ENCODE measurements around the gene KIAA1217. TPM values are rescaled to one million over a fixed set of nuclear protein-coding genes. Genes with fewer than 3 reads are reported as not detected.

Gene KIAA1217
- total RNA-seq, 2 donors from 2014 or later: 92.5 to 188 TPM

DNA sequence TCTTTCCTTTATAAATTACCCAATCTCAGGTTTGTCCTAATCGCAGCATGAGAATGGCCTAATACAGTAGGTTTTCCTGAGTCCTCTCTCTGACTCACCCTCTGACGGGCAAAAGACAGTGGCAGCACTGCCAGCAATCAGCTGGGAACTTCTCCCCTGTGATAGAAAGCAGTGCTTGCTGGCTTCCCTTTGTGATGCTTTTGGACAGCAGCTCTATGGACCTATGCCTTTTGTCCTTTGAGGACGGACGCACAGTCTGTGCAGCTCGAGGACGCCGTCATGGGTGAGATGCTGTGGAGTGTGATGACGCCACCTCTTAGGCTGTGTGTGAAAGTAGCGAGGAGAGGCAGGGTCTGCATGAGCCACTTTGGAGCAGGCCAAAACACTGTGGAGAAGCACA lies 68.8 kb downstream of the KIAA1217 start:
- Histone ChIP-seq H3K36me3 (no peaks in the 10 kb centered on the region), H3K27me3 (replicated peaks; ENCODE audit: insufficient read depth) (no peaks in the 10 kb centered on the region), H3K4me3 (no peak overlapping the region), H3K4me1 (replicated peaks) (no peaks in the 10 kb centered on the region), H3K9me3 (no peaks in the 10 kb centered on the region), H3K27ac (no peak overlapping the region)
- no peak for DNase-seq (ENCODE audit: low spot score)
- WGBS: 91% methylated on average over 9 of the region's 9 CpGs
- no peak for TF ChIP-seq POLR2AphosphoS5 (IDR thresholded peaks at IDR 0.05)
- TF ChIP-seq POLR2A (IDR thresholded peaks at IDR 0.05): no peak
- TF ChIP-seq, protein P1, sequence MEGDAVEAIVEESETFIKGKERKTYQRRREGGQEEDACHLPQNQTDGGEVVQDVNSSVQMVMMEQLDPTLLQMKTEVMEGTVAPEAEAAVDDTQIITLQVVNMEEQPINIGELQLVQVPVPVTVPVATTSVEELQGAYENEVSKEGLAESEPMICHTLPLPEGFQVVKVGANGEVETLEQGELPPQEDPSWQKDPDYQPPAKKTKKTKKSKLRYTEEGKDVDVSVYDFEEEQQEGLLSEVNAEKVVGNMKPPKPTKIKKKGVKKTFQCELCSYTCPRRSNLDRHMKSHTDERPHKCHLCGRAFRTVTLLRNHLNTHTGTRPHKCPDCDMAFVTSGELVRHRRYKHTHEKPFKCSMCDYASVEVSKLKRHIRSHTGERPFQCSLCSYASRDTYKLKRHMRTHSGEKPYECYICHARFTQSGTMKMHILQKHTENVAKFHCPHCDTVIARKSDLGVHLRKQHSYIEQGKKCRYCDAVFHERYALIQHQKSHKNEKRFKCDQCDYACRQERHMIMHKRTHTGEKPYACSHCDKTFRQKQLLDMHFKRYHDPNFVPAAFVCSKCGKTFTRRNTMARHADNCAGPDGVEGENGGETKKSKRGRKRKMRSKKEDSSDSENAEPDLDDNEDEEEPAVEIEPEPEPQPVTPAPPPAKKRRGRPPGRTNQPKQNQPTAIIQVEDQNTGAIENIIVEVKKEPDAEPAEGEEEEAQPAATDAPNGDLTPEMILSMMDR (IDR thresholded peaks at IDR 0.05): no peak
- intact Hi-C loops (cut with DNase I): loop anchor here (10.0 kb wide), 1 partner anchor 57 kb away; no protein-coding TSS in a partner anchor

DNA sequence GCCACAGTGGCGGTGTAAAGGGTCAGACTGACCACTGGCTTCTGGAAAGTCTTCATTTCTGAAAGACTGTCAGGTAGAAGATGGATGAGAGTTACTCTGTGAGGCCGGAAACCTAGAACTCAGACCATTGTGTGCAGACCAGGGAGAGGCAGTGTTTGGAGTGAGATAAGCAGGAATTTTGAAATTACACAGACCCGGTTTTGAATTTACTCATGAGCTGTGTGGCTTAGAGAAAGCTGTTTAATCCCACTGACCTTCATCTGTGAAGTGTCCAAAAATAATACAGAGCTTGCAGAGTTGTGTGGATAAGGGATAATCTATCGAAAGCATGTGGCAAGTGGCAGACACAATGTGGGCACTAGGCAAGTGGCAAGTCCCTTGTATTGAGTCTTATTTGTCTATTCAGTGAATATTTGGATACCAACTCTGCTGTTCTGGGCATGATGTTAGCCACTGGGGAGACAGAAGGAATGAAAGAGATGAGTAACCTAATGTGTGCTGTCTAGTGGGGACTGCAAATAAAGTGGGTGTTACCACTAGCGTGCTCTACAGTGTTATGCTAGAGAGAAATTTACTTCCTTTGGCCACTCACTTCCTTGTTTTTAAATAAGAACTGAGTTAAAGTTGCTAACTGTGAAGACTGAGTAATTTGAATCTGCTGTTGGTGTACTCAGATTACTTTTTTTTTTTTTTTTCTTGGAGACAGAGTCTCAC lies 69.4 kb downstream of the KIAA1217 start:
- no peaks in the 10 kb centered on the region for H3K27me3 ChIP-seq (replicated peaks; ENCODE audit: insufficient read depth)
- H3K36me3 ChIP-seq: no peaks in the 10 kb centered on the region
- no peaks in the 10 kb centered on the region for H3K4me1 ChIP-seq (replicated peaks)
- H3K9me3 ChIP-seq: no peaks in the 10 kb centered on the region
- TF ChIP-seq POLR2AphosphoS5 (IDR thresholded peaks at IDR 0.05) (no peak), POLR2A (IDR thresholded peaks at IDR 0.05) (no peak)
- TF ChIP-seq, protein P1 (IDR thresholded peaks at IDR 0.05): no peak
- no peak for DNase-seq (ENCODE audit: low spot score)
- WGBS: 83% methylated on average over 5 of the region's 5 CpGs
- intact Hi-C loops (cut with DNase I): loop anchor here (10.0 kb wide), 1 partner anchor 56 kb away; no protein-coding TSS in a partner anchor
- H3K27ac ChIP-seq: no peak overlapping the region
- no peak overlapping the region for H3K4me3 ChIP-seq

DNA sequence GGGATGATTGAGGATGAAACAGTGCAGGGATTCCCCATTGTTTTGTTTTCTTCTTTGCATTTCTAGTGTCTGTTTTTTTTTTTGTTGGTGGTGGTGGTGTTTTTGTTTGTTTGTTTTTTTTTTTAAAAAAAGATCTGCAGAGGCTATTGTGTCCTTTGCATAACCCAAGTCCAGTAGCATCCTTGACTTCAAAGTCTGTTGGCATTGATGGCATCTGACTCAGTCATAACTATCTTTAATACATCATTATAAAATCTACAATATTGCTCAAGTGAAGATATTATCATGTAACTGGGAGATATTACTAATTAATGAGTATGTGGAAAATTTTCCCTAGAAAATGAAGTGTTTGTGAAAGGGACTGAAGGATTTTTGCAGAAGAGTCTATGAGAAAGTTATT lies 70.2 kb downstream of the KIAA1217 start:
- no peaks in the 10 kb centered on the region for H3K27me3 ChIP-seq (replicated peaks; ENCODE audit: insufficient read depth)
- H3K9me3 ChIP-seq: no peaks in the 10 kb centered on the region
- H3K4me1 ChIP-seq (replicated peaks): no peaks in the 10 kb centered on the region
- H3K4me3 ChIP-seq: no peak overlapping the region
- intact Hi-C loops (cut with DNase I): loop anchor here (10.0 kb wide), 1 partner anchor 56 kb away; no protein-coding TSS in a partner anchor
- H3K36me3 ChIP-seq: no peaks in the 10 kb centered on the region
- TF ChIP-seq, protein P1 (IDR thresholded peaks at IDR 0.05): no peak
- no peak for TF ChIP-seq POLR2AphosphoS5 (IDR thresholded peaks at IDR 0.05)
- TF ChIP-seq POLR2A (IDR thresholded peaks at IDR 0.05): no peak
- H3K27ac ChIP-seq: no peak overlapping the region
- no peak for DNase-seq (ENCODE audit: low spot score)

DNA sequence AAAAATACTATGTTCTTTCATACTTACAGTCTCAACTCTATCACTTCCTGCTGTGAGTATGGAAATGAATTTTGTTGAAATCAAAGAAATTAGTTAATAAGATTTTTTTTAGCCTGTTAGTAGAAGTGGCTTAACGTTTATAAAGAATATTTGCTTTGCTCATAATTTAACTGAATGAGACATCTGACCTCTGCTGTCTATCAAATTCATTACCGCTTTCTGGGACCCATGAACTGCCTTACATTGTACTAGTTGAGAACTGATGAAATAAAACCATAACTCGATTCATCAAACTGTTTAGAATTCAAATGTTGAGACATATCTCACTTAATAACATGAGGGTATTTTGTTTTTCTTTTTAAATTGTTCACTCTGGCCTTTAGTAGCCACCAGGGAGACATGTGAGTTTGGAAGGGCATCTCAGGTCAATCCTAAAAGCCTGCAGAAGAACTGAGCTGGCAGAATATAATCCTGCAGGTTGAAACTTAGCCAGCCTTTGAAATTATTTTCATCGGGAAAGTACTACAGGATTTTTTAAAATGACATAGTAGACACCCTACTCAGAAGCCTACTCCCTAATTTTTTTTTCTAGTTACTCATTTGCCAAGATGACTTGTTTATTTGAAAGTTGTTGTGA lies 78.7 kb downstream of the KIAA1217 start:
- Histone ChIP-seq H3K27me3 (replicated peaks; ENCODE audit: insufficient read depth) (no peaks in the 10 kb centered on the region), H3K36me3 (no peaks in the 10 kb centered on the region), H3K27ac (no peak overlapping the region), H3K9me3 (no peaks in the 10 kb centered on the region), H3K4me1 (replicated peaks) (no peaks in the 10 kb centered on the region), H3K4me3 (no peak overlapping the region)
- intact Hi-C loops (cut with DNase I): no loop called here
- 51% methylated on average over 4 of the region's 4 CpGs for WGBS
- TF ChIP-seq POLR2AphosphoS5 (IDR thresholded peaks at IDR 0.05) (no peak), POLR2A (IDR thresholded peaks at IDR 0.05) (no peak)
- TF ChIP-seq, protein P1 (IDR thresholded peaks at IDR 0.05): no peak
- DNase-seq (ENCODE audit: low spot score): no peak

All from prostate gland (tissue), 2 donors.